Bone marrow (tissue), 2 donors: Measurements from ENCODE around the gene OCEL1.

Experiments
- DNase-seq, 2 donors: peaks; one replicate each; lab custom pipeline; 2025; lab: John Stamatoyannopoulos, UW

The OCEL1 gene

DNA sequence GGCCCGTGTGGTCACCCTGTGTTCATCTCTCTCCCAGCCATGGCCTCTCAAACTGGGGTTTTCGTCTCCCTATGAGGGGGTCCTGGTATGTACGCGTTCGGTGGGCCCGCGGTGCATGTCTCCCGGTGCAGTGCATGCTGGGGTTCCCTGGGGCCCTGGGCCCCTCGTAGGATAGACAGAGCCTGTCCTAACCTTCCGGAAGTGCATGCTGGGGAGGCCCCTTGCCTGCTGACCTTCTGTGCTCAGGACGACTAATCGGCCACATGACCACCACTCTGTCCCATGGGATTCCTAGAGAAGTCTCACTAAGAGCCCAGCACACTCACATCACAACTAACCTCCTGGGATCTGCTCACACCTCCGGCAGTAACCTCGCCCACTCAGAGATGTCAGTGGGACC, 15.7 kb upstream of the OCEL1 start:
- no peak for DNase-seq

DNA sequence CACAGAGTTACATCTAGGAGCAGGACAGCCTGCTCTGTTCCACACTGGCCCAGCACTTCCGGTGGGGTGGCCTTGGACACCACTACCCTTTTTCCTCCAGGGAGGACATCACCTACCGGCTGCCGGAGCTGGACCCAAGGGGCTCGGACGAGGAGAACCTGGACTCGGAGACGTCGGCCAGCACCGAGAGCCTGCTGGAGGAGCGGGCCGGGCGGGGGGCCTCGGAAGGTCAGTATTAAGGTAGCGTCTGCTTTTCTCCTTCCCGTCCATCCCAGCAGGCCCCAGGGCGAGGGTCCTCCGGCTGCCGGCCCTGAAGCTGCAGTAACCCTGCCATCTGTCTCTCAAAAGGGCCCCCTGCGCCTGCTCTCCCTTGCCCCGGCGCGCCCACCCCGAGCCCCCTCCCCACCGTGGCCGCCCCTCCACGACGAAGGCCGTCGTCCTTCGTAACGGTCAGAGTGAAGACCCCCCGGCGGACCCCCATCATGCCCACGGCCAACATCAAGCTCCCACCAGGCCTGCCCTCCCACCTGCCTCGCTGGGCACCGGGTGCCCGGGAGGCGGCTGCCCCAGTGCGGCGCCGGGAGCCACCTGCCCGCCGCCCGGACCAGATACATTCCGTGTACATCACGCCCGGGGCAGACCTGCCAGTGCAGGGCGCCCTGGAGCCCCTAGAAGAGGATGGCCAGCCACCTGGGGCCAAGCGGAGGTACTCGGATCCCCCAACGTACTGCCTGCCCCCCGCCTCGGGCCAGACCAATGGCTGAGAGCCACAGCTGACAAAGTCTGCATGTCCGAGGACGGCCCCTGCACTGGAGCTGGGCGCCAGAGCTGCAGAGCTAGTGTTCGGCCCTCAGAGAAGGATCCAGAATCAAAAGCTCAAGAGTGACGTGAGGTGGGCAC, 14.2 kb upstream of the OCEL1 start:
- DNase-seq: no peak

DNA sequence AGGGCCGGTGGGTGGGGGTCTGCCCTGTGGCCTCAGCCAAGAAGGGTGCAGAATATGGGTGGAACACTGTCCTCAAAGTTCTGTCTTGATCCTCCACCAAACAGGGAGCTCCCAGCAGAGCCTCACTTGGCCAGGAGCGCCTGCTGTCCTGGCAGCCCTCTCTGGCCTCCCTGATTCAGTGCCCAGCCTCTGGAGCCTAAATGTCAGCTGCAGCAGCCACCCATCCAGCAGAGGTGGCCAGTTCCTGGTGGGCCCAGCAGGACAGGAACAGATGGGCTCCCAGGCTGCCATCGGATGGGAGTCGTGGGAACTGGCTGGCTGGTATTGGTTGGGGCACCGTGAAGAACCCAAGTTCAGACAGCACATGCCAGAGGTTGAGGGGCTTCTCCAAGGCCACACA, 12.7 kb upstream of the OCEL1 start:
- no peak for DNase-seq

DNA sequence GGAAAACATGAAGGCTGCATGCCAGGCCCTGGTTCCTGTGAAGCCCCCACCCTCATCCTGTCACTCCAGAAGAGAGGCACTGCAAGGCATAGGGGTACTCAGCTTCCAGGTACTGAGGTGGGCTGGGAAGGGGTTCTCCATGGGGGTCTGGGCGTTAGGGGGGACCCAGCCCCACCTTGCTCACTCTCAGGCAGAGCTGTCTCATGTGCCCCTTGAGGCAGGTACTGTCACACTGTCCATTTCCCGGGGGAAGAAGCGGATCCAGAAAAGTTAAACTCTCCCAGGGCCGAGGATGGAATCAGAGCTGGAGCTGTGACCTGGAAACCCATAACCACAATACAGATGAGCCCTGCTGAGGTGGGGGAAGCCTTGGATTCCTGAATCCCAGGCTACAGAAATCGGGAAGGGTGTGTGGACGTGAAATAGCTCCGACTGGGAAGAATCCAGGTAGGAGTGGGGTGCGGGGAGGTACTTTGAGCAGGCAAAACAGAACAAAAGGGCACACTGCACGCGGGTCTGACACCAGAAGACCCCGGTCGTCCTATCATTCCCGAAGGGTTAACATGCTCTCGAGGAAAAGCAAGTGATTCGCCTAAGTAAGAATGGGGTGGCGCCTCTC, 11.4 kb upstream of the OCEL1 start:
- DNase-seq: no peak

DNA sequence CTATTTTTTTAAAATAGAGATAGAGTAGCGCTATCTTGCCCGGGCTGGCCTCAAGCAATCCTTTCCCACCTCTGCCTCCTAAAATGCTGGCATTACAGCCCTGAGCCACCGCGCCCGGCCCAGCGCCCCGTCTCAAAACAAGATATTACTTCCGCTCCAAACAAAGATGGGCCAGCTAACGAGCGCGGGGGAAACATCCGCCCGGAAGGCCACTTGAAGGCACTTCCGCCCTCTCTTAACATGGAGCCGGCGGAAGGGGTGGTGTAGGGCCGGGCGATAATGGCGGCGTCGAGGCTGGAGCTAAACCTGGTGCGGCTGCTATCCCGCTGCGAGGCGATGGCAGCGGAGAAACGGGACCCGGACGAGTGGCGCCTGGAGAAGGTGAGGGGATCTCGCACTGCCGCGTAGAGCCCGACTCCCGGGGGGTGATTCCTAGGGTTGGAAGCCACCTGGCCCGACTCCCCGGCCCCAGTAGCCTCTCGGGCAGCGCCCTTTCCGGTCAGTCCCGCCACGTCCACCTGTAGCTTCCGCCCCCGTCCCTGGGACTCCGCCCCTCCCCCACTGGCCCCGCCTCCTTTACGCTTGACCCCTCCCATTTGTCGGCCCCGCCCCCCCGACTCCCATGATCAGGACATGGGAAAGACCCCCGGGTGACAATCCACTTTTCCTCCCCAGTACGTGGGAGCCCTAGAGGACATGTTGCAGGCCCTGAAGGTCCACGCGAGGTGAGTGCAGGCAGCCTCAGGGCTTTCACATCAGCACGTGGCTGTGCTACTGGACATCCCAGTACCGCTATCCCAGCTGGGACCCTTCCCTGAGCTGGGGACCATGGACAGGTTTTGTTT, 10.7 kb upstream of the OCEL1 start, which contains the start of gene USE1:
Gene USE1, plus strand, starts transcription at position 231 of the 845 bp plus-strand sequence. Its CDS starts 49 bp downstream, at position 280.
- DNase-seq: peak; percentile 63 to 87

DNA sequence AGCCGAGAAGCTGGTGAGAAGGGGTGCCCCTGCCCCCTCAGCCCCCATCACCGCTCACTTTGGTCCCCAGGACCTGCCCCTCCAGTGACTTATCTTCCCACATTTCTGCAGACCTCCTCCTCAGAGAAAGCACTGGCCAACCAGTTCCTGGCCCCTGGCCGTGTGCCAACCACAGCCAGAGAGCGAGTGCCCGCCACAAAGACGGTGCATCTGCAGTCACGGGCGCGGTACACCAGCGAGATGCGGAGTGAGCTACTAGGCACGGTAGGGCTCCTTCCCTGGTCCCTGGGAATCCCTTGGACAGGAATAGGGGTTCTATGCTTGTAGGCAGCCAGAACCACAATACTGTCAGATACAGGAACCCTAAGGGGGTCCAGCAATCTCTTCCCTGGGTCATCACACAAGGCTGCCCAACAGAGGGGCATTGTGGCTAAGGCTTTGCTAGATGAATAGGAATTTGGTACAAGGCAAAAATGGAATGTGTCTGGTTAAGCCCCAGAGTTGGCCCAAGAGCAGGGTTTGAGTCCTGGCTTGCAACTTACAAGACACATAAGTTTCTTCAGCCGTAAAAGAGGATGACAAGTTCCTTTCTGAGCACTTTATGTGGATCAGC, 9.9 kb upstream of the OCEL1 start:
- DNase-seq: no peak

DNA sequence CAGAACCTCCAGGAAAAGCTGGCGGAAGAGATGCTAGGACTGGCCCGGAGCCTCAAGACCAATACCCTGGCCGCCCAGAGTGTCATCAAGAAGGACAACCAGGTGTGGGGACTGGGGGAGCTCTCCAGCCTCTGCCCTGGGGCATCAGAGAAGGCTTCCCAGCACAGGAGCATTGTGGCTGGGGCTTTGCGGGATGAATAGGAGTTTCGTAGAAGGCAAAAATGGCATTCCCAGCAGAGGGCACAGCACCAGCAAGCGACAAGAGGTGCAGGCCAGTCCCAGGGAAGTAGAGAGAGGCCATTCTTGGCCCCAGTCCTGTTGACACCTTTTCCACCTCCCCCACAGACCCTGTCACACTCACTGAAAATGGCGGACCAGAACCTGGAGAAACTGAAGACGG, 6.7 kb upstream of the OCEL1 start:
- no peak for DNase-seq

DNA sequence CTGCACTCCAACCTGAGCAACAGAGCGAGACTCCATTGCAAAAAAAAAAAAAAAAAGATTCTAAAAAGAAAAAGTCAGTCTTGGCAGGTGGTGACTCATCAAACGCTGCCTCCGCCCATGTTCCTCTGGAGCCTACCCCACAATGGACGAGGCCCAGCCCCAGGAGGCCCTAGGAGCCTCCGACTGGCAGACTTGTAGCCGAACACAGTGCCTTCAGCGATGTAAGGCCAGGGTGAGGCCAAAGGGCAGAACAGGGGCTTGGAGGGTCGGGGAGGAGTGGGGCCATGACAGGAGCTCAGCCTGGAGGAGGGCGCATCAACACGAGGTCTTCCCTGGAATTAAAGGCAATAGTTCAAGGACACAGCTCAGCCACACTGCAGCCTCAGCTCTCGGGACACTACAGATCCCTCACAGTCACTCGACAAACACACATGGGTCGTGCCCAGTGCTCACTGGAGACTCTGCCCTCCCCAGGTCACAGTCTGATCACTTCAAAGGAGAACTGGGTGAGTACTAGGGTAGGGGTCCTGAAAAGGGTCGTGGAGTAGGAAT, 5.7 kb upstream of the OCEL1 start:
- DNase-seq: peak; percentile 15 to 18

DNA sequence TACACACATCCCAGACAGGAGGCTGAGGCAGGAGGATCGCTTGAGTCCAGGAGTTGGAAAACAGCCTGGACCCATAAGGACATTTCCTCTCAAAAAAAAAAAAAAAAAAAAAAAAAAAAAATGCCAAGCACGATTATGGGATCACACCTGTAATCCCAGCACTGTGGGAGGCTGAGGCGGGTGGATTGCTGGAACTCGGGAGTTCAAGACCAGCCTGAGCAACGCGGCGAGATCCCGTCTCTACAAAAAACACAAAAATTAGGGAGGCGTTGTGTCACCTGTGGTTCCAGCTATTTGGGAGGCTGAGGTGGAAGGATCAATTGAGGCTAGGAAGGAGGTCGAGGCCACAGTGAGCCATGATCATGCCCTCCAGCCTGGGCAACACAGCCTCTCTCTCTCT, 973 bp upstream of the OCEL1 start:
- DNase-seq: no peak

DNA sequence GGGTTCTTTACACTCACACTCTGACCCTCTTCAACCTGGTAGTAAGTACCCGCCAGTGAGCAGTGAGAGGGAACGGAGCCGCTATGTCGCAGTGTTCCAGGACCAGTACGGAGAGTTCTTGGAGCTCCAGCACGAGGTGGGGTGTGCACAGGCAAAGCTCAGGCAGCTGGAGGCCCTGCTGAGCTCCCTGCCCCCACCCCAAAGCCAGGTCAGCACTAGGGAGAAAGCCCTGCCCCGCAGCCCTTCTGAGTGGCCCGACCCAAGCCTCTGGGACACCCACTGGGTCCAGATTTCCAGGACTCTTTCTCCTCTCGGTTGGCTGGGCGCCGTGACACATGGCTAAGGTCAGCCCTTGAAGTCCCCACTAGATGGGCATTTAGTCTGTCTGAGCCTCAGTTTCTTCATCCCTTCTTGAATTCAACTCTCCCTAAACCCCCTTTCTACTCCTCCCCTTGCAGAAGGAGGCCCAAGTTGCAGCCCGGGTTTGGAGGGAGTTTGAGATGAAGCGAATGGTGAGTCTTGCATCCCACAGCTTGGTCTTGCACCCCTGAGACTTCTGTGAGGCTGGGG, 1.9 kb downstream of the OCEL1 start:
- DNase-seq: no peak

DNA sequence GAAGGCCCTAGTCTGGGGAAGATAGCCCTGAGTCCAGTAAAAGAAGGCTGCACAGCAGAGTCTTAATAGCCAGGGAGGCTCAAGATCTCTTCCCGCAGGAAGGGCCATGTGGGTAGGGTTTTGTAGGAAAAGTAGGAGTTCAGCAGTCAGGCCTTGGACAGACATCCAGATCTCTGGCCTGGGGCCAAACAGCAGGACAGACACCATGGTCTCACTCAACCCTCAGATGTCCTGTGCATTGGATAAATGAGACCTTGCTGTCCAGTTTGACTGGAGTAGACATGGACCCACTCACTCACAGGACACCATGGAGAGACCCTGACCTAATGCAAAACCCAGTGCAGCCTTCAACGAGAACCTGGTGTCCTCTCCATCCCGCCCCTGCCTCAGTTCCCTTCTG, 3.9 kb downstream of the OCEL1 start:
- DNase-seq: no peak

DNA sequence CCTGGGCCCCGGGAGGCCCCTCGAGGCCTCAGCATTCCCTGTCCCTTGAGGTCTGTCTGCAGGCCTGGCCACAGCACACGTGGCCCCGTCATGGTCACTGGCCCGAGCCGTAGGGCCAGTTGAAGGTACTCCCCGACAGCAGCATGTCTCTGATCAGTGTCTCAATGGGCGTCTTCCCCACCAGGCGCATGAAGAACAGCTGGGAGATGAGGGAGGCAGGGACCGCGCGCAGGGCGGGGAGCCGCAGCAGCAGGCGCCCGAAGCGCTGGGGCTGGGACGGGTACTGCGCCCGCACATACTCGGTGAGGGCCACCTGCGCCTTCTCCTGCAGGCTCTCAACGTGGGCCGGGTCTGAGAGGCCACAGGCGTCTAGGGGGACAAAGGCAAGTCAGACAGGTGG, 6.2 kb downstream of the OCEL1 start:
- no peak for DNase-seq

DNA sequence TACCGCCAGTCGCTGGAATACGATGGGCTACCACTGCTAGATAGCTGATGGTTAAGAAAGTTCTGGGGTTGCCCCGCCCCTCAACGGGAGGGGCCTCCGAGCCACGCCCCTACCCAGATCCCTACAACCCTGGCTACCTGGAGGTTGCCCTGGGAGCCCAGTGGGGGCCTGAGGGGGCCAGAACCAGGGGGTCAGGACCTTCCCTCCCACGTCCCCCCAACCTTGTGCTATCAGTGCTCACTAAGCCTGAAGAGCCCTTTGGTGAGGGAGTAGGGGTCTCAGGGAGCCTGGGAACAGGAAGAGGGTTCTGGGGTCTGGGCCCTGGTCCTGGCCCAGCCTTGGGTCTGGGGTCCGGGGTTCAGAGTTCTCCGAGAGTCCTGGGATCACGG, 8.9 kb downstream of the OCEL1 start:
- DNase-seq: no peak

DNA sequence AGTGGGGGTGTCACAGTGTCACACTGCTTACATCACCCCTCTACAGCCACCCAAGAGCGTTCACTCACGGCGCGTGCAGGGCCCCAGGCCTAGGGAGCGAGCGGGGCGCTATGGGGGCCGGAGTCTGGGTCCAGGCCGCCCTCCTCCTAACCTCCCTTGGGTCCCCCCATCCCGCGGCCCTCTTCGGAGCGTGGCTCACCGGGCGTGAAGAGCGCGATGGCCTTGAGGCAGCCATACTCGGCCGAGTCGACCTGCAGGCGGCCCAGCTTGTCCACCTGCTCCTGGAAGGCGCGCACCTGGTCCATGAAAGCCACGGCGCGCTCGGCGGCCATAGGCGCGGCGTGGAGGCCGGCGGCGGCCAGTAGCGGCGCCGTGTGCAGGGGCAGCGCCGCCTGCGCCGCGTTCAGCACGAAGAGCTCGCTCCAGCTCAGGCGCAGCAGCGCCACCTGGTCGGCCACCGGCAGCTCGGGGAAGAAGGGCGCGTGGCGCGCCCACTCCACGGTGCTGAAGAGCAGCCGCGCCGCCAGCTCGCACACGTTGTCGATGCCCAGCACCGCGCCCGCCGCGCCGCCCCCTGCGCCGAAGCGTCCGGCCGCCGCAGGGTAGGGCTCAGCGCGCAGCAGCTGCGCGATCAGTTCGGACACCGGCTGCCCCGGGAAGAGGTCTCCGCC, 9.4 kb downstream of the OCEL1 start:
- peak; percentile 35 to 43 for DNase-seq

DNA sequence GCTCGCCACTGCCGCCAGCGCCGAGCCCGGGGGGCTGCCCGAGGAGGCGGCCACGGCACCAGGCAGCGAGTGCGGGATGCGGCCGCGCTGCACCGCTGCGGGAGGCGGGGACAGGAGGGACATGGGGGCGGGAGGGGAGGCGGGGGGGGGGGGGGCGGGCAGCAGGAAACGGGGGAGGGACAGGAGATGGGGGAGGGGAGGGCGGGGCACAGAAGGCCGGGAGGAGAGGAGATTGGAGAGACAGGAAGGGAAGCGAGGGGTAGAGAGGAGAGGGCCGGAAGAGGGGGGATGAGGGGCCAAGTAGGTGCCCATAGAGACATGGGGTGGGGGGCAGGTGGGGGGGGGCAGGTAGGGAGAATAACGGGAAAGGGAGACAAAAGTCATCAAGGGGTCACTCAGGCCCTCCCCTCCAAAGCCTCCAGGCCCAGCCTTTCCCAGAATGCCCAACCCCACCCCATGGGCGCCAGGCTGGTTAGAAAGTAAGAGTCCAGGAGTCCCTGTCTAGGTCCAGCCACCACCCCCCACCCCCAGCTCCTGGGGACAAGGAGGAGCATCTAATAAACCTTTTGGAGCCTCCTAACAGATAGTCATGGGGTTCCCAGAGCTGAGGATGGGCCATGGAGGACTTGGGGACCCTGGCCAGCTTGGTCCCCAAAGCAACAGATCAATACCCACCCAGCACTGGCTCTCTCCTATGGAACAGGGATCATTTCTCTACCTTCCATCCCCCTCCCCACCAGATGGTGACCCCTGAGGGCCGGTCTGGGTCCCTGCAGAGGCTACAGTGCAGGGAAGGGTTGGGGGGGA, 10.1 kb downstream of the OCEL1 start:
- no peak for DNase-seq

DNA sequence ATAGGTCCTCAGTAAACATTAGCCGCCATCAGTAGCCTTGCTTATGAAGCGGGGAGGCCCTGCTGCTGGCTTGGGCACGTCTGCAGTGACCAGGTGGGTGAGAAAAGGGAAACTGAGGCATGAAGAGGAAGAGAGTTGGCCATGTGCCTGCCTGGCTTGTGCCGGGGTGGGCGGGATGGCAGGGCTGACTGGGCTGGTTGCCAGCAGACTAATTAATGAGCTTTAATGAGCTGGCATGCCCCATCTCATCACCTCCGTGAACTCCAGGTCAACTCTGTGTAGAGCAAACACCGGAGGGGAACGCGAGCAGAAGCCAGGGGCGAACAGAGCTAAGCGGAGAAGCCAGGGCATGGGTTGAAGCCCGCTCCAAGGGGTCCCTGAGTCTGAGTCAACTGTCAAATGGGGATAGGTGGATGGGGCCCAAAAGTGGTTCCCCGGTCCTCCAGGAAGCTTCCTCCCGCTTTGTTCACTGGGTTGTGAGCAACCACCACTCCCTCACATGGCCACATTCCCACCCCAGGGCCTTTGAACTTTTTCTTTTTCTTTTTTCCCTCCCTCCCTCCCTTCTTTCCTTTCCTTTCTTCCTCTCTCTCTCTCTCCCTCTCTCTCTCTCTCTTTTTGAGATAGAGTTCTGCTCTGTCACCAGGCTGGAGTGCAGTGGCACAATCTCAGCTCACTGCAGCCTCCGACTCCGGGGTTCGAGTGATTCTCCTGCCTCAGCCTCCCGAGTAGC, 11.0 kb downstream of the OCEL1 start:
- DNase-seq: no peak

DNA sequence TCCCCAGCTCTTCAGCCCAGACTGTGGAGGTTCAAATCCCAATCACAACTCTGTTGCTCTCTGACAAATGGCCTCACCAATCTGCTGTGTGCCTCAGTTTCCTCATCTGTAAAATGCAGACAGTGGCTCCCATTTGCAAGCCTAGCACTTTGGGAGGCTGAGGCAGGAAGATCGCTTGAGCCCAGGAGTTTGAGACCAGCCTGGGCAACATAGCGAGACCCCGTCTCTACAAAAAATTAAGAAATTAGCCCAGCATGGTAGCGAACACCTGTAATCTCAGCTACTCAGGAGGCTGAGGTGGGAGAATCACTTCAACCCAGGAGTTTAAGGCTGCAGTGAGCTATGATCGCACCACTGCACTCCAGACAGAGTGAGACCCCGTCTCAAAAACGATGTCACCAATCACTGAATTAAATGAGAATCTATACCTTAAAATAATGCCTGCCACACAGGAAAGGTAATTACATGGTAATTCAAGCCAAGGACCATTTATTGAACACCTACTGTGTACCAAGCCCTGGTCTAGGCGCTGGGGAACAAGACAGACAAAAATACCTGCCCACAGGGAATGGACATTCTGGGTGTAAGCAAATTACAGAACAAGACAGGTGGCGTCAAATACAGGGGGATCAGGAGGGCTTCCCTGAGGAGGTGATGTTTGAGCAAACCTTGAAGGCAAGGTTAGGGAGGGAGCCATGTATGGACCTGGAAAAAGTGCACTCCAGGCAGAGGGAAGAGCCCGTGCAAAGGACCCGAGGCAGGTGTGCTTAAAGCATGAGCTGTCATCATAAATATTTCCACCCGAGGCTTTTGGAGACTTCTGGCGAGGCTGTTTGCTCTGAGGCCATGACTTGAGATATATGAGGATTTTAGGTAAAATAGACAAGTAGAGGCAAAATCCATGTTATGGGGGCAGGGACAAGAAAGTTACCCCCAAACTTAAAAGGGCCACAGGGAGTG, 12.0 kb downstream of the OCEL1 start:
- DNase-seq: no peak

DNA sequence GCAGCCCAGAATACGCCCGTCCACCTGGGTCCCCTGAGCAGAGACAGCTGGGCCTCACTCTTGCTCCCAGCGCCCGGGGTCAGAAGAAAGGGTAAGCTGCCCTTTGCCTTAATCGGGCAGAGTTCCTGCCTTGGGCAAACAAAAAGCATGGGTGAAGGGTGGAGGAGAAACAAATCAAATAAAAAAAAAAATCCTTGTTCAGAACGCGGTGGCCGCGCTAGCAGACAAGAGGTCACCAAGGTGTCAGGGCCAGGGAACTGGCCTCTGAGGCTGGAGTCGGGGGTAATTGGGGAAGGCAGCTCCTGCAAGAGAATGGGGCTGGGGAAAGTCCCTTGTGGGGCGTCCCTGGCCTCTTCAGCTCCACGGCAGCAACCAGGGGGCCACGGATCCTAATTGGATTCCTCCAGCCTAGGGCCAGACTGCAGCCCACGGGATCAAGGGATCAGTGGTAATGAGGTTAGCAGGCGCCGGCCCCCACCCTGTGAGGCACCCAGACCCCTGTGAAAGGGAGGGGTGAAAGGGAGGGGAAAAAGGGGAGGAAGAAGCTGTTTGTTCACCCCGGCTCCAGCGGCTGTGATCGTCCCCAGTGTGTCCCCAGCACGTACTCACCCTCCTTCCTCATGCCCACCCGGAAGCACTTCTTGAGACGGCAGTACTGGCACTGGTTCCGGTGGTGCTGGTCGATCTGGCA, 14.2 kb downstream of the OCEL1 start:
- no peak for DNase-seq
